HG03520 (cell line): ENCODE results near the gene CTNNA2.

Source experiments
- ATAC-seq: cut with Tn5 transposase; IDR thresholded peaks from one replicate; pipeline ENCODE4 v1.9.1; 2021; ENCODE audit warnings: mild to moderate bottlenecking, moderate library complexity; ENCODE audit not compliant: unreplicated experiment

CTNNA2 gene

DNA sequence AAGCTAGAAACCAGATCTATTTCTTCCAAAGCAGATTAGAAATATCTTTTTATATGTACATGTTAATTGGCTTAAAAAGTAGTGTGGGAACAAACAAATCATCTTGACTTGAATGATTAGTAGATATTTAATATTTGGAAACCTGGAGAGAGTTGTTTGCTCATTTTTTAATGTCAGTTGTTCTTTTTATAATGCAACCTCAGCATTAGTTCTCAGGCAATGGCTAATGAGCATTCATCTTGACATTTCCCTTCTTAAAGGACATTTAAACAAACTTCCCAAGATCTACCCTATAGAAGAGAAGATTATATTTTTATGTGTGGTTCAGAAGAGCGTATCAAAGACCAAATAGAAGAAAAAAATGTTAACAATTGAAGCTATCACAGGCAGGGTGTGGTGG is 334.0 kb downstream of the CTNNA2 start:
- ATAC-seq: no peak

DNA sequence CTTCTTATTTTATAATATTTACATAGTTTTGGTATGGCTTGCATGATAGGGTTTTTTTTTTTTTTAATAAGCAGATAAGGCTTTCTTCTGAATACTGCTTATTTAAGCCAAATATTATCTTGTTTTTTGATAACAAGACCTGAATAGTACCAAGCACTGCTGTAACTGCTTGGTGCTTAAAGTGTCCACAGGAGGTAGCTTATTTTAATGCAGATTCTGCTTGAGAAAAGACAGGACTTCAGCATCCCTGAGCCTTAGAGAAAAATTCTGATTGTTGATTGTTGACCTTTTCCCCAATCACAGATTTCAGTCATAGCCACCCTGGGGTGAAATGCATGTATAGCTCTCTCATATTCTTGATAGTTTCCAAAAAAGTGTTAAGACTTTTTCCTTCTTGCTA is 336.4 kb downstream of the CTNNA2 start:
- ATAC-seq: no peak

DNA sequence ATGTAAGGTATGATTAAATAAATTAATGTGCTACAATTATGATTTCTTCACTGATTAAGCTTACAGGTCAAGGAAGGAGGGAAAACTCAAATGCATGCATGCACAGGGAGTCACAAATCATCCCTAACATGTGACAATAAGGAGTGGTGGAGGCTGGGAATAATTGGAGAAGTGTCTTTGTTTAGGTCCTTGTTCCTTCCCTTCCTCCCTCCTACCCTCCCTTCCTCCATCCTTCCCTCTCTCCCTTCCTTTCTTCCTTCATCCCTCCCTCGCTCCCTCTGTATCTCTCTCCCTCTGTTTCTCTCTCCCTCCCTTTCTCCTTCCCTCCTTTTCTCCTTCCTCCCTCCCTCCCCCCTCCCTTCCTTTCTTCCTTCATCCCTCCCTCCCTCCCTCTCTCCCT is 337.1 kb downstream of the CTNNA2 start:
- ATAC-seq: no peak

DNA sequence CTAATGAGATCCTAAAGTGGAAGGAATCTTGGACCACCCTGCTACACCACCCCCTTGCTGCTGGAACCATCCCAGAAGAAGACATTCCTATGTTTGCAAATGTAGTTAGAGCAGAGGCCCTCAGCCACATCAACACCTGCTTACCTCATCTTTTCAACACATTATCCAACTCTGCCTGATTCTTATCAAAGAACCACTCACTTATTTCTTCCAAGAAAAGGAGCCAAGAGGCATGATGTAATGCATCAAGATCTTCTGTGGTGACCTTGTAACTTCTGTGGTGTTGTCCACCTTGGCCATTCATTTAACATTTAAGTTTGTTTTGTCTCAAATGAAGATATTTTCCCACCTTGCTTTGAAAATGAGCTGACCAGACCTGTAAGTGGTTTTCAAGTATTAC is 338.1 kb downstream of the CTNNA2 start:
- no peak for ATAC-seq

DNA sequence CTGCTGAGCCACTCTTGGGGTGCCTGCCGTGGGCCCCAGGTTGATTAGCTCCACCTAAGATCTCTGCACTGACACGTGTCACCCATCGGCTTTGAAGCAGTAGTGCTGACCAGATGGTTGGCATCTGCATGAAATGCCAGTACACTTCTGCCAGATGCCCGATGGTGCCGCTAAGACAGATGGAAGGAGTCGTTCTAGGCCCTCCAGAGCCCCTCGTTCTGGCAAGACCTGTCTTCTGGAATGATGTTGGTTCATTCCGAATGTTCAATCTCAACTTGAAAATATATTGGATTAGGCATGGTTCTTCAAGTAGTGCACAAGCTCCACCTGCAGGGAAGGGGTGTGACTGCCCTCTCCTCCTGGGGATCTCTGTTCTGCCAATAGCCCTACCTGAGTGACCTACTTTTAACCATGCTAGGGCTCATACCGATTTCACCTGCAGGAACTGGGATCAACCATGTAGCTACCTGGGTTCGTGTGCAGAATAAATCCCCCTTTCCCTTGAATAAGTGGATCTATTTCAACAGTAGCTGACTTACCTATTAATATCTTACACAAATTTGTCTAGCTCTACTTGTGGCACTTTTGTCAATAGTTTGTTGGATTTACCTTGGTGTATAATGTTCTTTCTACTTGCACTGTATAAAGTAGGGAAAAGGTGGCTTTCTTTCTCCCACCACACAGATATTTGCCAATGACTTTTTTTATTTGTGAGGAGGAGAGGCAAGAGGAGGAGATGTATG is 342.6 kb downstream of the CTNNA2 start:
- no peak for ATAC-seq

DNA sequence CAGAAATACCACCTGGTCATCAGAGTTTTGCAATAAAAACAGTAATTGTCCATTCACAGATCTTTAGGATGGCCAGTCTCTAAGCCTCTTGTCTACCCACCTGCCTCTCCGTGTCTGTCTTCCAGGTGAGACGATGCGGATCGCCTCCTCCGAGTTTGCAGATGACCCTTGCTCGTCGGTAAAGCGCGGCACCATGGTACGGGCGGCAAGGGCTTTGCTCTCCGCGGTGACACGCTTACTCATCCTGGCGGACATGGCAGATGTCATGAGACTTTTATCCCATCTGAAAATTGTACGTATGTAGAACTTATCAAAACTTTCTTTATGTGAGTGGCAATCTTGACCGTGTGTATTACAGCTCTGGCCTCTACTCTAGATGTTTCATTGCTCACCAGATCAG is 345.0 kb downstream of the CTNNA2 start:
- ATAC-seq: no peak

DNA sequence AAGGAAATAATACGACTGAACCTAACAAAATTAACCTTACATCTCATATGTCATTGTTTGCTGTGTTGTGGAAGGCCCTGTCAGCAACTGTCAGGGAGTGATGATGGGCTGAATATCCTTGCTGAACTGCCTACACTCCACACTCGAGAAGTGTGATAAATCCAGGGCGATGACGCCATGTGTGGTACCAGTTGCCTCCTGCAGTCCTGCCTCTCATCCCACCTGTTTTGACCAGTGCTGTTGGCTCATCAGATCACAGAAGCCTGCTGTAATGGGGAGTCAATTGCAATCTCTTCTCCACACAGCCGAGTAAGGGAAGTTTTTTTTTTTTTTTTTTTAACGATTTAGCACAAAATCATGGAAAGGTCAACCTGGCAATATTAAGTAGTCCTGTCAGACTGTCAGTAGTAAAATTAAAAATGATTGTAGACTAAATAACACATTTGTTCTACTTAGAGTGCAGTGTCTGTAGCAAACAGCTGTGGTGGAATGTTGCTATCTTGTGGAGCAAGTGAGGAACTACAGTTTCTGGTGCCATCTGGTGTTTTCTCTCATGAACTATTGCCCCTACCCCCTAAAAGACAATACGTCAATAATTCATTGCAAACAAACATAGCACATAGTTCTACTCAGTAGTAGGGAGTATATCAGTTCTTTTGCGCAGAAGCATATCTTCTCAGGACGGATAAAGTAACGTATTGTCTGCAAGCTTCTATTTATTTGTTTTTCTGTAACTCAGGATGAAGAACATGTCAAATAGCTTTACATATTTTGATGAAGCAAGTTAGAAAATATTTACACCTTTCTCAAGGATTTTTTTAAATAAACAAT is 347.6 kb downstream of the CTNNA2 start:
- ATAC-seq: no peak

DNA sequence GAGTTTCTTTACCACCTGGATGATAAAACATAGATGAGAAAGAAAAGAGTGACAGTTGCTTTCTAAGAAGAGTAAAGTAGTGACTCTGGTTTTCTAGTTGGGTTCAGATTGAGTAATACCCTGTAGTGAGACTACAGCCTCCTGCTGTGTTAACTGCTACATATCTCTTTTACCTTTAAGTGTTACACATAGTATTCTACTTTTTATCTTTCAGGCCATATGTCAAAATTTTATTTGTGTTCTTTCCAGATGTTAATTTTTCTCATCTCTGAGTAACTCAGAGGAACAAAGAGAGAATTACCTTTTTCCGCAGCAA is 348.2 kb downstream of the CTNNA2 start:
- ATAC-seq: no peak

DNA sequence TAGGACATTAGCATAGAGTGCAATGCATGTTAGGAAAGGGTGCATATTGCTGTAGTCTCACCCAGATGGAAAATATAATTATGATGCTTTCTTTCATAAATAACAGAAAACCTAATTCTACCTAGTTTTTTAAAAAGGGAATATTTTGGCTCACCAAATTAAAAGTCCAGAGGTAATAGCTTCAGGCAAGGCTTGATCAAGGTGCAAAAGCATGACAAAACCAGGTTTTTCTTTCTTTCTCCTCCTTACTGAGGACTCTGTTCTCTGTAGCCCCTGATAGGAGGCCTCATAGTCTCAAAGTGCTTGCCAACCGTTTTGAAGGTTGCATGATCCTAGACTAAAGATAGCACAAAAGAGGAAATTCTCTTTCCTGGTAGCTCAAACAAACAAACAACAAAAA is 349.9 kb downstream of the CTNNA2 start:
- no peak for ATAC-seq

DNA sequence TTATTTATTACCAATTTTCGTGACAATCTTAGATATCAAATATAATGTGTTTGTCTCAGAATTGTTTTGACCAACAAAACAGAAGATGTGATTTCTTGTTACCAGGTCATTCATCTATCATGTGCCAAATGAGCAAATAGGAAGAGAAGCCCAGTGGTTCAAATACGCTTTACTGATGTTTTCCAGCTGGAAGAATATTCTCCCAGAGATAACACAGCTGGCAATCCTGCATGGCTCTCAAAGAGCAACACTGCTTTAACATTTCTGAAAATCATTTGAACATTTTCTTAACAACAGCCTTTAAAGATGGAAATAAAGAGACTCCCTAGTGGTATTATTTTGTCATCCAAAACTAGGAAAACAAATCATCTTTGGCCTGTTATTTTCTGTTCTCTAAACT is 359.8 kb downstream of the CTNNA2 start:
- no peak for ATAC-seq

DNA sequence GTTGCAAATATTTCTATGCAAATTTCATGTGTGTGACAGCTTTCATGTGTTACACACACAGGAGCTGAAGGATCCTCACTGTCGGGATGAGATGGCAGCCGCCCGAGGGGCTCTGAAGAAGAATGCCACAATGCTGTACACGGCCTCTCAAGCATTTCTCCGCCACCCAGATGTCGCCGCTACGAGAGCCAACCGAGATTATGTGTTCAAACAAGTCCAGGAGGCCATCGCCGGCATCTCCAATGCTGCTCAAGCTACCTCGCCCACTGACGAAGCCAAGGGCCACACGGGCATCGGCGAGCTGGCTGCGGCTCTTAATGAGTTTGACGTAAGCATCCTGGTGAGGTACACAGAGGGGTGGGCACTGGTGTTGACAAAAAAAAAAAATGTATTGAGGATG is 361.2 kb downstream of the CTNNA2 start:
- ATAC-seq: no peak

DNA sequence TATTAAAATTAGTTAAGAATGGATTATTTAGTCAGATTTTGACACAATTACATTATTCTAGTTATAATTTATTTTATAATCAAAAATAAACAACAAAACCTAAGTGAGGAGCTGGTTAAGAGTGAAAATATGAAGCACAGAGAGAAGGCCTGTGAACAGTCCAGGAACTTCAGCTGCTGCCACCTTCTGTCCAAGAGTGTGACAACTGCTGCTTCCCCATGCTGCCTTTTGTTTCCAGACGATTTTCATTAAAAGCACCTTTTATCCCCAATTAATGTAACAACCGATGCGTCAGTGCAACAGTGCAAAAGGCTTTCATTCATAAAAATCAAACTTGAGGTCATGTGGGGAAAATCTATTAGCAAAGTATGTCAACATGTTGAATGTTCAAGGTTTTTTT is 363.6 kb downstream of the CTNNA2 start:
- ATAC-seq: no peak

DNA sequence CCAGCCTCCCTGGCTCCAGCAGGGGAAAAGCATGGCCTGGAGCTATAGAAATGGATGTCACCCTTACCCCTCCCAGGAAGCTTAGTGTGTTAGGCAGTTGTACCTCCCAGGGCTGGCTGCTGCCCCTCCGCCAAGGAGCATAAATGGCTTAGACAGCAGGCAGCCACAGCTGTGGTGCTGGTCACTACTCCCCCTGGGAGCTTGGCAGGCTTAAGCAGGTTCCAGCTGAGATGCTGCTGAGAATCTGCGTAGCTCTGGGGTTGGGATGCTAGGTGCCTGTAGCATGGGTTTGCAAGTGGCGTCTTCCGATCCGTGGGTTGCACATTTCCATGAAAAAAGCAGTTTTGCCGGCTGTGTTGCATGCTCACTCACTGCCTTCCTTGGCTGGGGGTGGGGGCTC is 369.7 kb downstream of the CTNNA2 start:
- ATAC-seq: no peak

DNA sequence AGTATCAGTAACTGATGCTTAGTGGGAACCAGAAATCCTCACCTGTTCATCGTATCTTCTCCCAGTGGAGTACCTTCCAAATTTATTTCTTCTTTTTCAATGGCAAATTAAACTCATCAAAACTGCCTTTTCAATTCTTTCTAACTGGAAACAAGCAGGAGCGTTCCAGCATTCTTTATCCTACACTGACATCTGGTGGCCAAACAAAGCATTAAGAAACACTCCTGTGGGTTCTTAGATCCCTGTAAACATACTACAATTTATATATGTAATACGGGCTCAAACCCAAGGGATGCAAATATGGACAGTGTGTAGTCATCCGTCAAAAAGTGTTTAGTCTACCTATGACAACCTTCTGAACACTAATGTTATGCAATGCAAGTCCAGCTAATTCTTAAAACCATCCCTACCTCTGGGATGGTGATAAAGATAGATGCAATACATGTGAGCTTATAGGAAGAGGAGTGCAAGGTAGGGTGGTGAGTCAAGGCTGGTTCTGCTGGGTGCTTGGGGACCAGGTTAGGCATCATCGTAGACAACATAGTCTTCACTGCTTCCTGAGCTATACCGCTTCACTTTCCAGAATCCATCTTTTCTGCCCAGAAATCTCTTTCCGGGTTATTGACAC is 375.0 kb downstream of the CTNNA2 start:
- peak; percentile 71 for ATAC-seq

DNA sequence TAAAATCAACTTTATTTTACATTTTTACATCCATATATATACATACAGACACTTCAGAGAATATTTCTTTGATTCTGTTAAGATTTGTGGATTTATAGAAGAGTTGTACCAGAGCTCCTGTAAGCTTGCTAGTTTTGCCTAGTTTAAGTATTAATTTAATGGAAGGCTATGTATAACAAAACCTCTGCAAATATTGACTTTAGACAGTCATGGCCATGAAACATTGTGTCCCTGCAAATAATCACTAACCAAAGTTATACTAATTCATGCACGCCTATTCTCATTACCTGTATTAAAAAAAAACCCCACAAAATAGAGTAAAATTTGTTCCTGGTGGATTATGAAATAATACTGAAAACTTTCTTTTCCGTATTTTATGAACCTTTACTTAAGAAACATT is 379.3 kb downstream of the CTNNA2 start:
- no peak for ATAC-seq

DNA sequence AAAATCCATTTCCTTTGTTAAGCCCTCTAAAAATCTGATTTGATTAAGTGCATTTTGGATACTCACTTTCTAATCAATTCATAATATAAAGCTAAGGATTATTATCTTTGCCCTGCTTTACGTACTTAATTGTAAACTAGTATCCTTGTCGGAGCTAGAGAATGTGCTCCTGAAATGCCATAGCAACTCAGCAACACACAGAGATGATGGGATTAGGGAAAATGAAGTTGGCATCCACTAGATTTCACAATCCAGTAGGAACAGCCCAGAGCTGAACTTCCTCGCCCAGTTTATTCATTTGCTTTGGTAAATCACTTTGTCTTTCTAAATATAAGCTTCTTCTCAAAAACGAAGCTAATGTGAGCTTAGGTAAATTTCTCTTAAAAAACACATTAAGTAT is 386.3 kb downstream of the CTNNA2 start:
- no peak for ATAC-seq

DNA sequence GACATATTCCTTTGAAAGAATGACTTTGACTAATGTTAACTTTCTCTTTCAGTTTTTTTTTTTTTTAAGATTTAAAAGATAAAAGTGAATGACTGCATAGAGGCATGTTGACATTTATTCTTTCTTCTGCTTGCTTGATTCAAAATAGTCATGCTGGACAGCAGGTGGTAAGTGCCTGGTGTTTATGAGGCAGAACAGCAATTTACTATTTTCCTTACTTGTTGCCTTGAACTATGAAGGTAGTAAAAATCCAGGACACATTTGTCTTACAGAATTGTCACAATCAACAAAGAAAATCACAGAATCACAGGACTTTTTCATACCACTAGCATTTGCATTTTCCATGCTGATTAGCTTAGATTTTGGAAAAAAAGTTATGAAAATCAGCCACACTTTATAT is 388.3 kb downstream of the CTNNA2 start:
- no peak for ATAC-seq

DNA sequence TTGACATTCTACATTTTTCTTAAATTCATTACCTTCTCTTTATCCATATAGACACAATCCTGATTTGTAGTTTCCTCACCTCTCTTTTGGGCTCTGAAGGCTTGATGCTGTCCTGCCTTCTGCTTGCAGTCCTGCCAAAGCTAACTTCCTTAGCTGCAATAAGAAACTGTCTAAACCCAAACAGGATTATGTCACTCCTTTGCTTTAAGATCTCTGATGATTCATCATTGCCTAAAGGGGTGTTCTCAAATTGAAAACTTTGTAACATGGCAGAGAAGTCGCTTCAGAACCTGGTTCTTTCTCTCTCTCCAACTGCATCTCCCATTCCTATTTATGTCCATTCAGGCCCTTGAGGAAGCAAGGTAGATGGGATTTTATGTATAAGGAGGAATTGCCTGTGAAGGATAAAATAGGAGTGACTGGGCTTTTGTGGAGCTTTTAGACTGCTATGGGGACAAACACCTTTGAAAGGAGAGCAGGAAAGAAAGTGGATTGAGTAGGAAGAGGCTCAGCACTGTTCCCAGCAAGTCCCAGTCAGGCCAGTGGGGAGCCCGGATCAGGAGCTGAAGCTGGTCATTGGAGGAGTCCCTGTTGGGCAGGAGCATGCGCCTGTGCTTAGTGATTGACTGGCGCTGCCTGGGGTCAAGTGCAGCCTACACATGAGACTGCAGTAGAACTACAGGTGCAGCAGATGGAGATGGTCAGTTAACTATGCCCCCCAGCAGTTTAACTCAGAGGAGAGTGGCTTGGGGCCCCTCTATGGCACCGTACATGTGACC is 390.6 kb downstream of the CTNNA2 start:
- ATAC-seq: no peak

DNA sequence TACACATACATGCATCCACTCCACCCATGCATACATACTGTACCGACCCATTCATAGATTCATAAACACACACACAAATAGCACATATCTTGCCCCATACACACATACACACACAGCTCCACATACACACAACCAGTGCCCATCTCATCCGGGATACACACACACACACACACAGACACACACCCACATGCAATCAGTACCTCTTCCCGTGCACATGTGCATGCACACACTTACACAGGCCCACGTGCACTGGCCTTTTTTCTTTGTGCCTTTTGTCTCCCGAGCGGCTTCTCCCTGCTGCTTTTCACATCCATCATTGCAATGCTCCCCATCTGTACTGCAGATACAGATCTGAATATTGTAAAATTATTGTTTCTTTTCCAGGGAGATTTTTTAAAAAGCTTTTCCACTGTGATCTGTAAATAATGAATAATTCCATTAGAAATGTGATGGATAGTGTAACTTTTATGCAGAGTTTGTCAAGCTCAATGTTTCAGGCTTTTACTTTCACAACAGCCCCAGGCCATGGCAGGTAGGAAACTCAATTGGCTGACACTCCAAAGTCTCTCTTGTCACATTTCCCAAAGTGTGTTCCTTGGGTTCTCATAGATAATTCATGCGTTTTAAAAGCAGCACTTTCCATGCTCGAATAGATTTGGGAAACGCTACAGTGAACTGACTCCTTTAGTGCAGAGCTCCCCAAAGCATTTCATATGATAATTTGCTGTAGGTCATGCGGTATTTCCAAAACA is 393.5 kb downstream of the CTNNA2 start:
- ATAC-seq: no peak

DNA sequence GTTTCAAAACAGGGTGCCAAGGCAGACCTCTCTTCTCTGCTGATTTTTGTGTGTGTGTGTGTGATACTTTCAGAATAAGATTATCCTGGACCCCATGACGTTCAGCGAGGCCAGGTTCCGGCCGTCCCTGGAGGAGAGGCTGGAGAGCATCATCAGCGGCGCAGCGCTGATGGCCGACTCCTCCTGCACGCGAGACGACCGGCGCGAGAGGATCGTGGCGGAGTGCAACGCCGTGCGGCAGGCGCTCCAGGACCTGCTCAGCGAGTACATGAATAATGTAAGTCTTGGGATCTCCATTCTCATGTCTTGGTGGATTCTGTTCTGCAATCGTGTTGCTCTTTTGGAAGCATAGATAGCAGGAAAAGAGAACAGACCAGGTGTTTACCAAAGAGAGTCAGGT is 396.7 kb downstream of the CTNNA2 start:
- no peak for ATAC-seq

DNA sequence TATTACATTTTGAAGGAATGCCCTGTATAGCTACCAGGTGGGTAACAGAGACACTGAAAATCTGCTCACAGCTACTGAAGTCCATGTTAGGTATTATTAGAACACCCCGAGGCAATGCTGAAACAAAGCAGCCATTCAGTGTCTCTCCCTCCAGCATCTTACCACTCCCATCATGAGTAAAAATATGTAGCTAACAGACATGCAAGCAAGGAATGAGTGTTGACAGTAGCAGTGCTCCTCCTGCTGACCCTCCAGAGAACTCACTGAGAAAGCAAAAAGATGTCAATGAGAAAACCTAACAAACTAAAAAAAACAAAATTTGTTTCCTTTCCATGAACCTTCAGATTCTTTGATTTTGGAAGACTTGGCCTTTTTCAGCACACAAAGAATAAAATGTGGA is 397.8 kb downstream of the CTNNA2 start:
- ATAC-seq: no peak
